Measurements from ENCODE around the gene CLCA1. TPM values are rescaled to one million over a fixed set of nuclear protein-coding genes. Genes with fewer than 3 reads are reported as not detected.

Gene CLCA1
- total RNA-seq, 1 experiment from 2014 or later, result 0.08 TPM

- no peak overlapping the region for H3K27ac ChIP-seq (ENCODE audit: low read length)
- peak; percentile 62; the same call in 1 of the 2 replicates for ATAC-seq
These were observed 38.9 kb upstream of the CLCA1 start for GRCh38 chr1:86429835-86430234.

GRCh38 chr1:86430376-86430775, 38.4 kb upstream of the CLCA1 start:
- ChIA-PET CTCF (no interaction called here), POLR2A (no interaction called here)
- Histone ChIP-seq H3K36me3 (ENCODE audit: control insufficient read depth, insufficient read depth, low read length) (no peaks in the 10 kb centered on the region), H3K4me3 (ENCODE audit: low read depth in 2 of 2, low read length in 2 of 2) (no peak overlapping the region), H3K27me3 (ENCODE audit: control insufficient read depth, insufficient read depth, low read length) (peaks cover 72% of the 10 kb centered on the region), H3K27ac (ENCODE audit: low read length) (no peak overlapping the region), H3K4me1 (ENCODE audit: control insufficient read depth, insufficient read depth, low read length) (no peaks in the 10 kb centered on the region), H3K9me3 (ENCODE audit: control insufficient read depth, insufficient read depth, low read depth, low read length) (no peaks in the 10 kb centered on the region)
- ATAC-seq, result no peak
- DNase-seq (ENCODE audit: low read depth, low spot score), result no peak
- no TSS peak for BruUV-seq (replicated peaks)
- in situ Hi-C loops (cut with HindIII; ENCODE audit: low pct_unique_long_range_greater_than_20kb, low sequenced_read_pairs), result no loop called here
- intact Hi-C loops (cut with micrococcal nuclease; ENCODE audit: unreplicated experiment), result no loop called here
- TF ChIP-seq SIN3A (IDR thresholded peaks at IDR 0.05; ENCODE audit: borderline replicate concordance, insufficient read depth, low read depth, low read length) (no peak), CTCF (IDR thresholded peaks at IDR 0.05) (no peak), REST (IDR thresholded peaks at IDR 0.05; ENCODE audit: insufficient read depth in 1 of 2, low read depth in 2 of 2, low read length in 1 of 2) (no peak), POLR2AphosphoS5 (IDR thresholded peaks at IDR 0.05; ENCODE audit: low read depth, low read length) (no peak), TCF7L2 (IDR thresholded peaks at IDR 0.05; ENCODE audit: low read depth, low read length) (no peak)

More at GRCh38 chr1:86429835-86430234, 38.9 kb upstream of the CLCA1 start:
- POLR2A ChIA-PET, result no interaction called here
- CTCF ChIA-PET, result interaction anchor here (0.6 kb wide), 1 partner anchor 1367 kb away, joined by 4 read pairs; no protein-coding TSS in a partner anchor
- H3K4me3 ChIP-seq (ENCODE audit: low read depth in 2 of 2, low read length in 2 of 2), result no peak overlapping the region
- H3K9me3 ChIP-seq (ENCODE audit: control insufficient read depth, insufficient read depth, low read depth, low read length), result no peaks in the 10 kb centered on the region
- intact Hi-C loops (cut with micrococcal nuclease; ENCODE audit: unreplicated experiment), result no loop called here
- no peaks in the 10 kb centered on the region for H3K36me3 ChIP-seq (ENCODE audit: control insufficient read depth, insufficient read depth, low read length)
- DNase-seq (ENCODE audit: low read depth, low spot score), result peak; percentile 22
- H3K4me1 ChIP-seq (ENCODE audit: control insufficient read depth, insufficient read depth, low read length), result no peaks in the 10 kb centered on the region
- peaks cover 71% of the 10 kb centered on the region for H3K27me3 ChIP-seq (ENCODE audit: control insufficient read depth, insufficient read depth, low read length)
- in situ Hi-C loops (cut with HindIII; ENCODE audit: low pct_unique_long_range_greater_than_20kb, low sequenced_read_pairs), result loop anchor here (5.0 kb wide), 1 partner anchor 47 kb away; no protein-coding TSS in a partner anchor
- no peak for TF ChIP-seq REST (IDR thresholded peaks at IDR 0.05; ENCODE audit: insufficient read depth in 1 of 2, low read depth in 2 of 2, low read length in 1 of 2)
- TF ChIP-seq POLR2AphosphoS5 (IDR thresholded peaks at IDR 0.05; ENCODE audit: low read depth, low read length), result no peak
- TF ChIP-seq TCF7L2 (IDR thresholded peaks at IDR 0.05; ENCODE audit: low read depth, low read length), result no peak
- TF ChIP-seq SIN3A (IDR thresholded peaks at IDR 0.05; ENCODE audit: borderline replicate concordance, insufficient read depth, low read depth, low read length), result no peak
- TF ChIP-seq CTCF (IDR thresholded peaks at IDR 0.05), result no peak
- BruUV-seq (replicated peaks), result no TSS peak
